HPDE6-E6E7 (cell line): ENCODE measurements around the gene GRB10.
"Not testable (repeated sequence)": the region's sequence is repeated elsewhere in the genome, so short reads cannot be mapped to it uniquely, and the experiment has no call there.

ENCODE experiments used
- DNase-seq: peaks from one replicate; pipeline ENCODE4 v3.0.0; 2011; ENCODE audit warnings: missing footprints; ENCODE audit errors: extremely low spot score

Gene GRB10

DNA sequence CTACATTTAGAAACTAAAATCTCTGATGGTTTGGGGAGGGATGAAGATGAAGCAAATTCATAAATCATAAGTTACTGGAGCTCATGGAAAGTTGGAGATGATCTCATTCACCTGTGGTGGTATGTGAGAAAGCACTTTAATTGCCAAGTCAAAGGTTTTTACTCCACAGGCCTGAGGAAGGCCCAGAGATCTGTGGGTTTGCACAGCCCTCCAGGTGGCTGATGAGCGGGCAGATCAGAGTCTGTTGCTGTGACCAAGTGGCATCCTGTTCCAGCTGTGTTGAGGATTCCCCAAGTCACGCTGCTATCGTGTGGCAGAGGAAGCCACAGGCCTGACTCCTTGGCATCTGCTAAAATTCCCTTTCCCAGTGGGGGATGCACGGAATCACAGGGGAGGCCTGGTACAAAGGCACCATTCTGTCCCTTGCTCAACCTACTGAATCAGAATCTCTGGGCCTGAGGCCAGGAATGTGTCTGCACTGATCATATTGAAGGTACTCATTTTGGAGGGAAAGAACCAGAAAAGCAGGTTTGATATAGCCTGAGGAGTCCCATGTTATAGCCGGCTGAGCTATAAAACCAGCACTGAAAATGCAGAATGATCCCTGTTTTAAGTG lies 197.8 kb downstream of the GRB10 start:
- DNase-seq = peak; percentile 88

DNA sequence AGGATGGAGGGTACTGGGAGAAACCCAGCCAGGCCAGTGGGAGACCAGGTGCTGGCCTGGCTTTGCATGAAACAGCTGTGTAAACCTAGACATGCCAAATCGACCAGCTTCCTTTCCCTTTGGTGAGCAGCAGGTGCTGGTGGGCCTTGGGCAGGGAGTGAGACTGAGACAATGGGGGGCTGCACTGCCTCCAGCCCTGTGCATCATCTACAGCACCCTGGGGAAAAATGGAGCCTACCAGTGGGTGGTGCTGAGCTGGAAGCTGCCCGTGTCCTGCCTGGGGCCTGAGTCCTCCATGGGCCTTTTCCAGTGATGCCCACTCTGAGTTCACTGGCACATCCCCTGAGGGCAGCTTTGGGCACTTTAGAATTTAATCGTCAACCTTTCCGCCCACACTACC lies 198.3 kb downstream of the GRB10 start:
- DNase-seq = no peak

DNA sequence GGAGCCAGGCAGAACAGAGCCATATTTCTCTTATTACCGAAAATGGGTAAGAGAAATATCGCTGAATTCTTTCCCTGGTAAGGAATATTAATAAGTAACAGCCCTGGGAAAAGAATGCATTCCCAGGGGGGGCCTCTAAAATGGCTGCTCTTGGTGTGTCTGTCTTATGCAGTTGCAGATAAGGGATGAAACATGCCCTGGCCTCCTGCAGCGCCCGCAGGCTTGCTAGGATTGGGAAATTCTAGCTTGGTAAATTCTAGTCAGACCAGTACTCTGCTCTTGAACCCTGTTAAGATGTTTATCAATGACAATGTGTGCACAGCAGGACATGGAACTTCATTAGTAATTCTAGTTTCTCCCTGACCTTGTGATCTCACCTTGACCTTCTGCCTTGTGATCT lies 199.4 kb downstream of the GRB10 start:
- not testable (repeated sequence) for DNase-seq

DNA sequence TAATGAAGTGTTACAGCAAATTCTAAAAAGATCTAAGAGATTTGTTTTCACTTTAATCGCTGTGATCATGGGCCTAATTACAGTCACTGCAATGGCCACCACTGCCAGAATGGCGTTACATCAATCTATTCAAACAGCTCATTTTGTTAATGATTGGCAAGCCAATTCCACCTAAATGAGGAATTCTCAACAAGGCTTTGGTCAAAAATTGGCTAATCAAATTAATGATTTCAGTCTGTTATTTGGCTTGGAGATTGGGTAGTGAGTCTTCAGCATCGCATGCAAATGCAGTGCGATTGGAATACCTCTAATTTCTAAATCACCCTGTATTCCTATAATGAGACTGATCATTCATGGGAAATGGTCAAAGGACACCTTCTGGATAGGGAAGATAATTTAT lies 200.4 kb downstream of the GRB10 start:
- not testable (repeated sequence) for DNase-seq

DNA sequence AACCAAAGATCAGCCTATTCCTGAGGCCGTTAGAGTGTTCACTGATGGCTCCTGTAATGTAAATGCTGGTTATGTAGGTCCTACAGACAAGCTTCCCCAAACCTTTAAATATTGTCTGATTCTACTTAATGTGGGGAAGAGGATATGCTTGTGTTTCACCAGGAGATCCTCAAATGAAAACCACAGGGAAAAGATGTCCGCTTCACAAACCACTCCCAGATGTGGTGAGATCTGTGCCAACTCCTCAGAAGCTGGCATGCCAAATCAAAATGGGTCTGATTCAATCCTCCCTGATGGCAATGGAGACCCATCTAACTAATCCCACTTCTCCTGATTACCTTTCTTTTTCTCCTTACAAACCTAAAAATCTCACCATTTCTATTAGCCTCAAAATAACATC lies 202.0 kb downstream of the GRB10 start:
- DNase-seq = not testable (repeated sequence)

DNA sequence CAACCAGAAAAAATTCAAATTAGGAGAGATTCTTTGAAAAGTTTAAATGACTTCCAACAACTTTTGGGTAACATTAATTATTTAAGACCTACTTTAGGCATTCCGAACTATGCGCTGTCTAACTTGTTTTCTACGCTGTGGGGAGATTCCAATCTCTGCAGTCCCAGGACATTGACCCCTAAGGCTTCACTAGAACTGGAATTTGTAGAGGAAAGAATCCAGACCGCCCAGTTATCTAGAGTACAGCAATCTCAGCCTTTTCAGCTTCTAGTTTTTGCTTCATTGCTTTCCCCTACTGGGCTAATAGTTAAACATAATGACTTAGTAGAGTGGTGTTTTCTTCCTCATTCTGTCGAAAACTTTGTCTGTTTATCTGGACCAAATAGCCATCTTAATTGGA lies 202.6 kb downstream of the GRB10 start:
- DNase-seq = no peak

DNA sequence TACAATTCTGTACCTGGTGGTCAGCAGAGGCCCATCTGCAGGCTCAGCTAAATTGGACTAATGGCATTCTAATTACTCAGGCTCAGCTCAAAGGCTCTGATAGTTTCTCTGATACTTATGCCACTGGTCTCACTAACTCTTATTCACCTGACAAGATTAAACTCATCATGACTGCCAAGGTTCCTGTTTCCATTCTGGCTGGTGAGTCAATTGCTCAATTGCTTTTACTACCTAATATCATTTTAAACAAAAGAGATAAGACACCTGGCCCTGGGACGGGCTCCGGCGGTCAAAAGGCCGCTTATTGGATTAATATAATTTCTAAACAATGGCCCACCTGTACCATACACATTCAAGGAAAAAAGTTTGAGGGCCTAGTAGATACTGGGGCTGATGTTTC lies 204.6 kb downstream of the GRB10 start:
- DNase-seq = not testable (repeated sequence)

DNA sequence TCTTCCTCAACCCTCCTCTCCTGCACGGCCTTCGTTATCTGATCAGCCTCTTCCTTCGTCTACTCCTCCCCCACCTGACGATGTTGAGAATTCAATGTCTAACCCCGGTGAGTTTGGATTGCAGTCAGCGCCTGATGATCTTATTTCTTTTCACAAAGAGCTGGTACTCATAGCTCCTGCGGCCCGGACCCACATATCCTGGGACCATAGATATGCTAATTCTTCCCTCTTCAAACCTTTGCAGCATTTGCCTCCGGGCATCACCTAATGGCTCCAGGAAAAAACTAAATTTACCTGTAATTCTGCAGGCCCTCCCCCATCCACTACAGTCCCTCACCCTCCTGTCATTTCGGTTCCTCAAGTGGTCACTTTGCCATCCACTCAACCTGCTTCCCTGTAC lies 205.1 kb downstream of the GRB10 start:
- DNase-seq = no peak

DNA sequence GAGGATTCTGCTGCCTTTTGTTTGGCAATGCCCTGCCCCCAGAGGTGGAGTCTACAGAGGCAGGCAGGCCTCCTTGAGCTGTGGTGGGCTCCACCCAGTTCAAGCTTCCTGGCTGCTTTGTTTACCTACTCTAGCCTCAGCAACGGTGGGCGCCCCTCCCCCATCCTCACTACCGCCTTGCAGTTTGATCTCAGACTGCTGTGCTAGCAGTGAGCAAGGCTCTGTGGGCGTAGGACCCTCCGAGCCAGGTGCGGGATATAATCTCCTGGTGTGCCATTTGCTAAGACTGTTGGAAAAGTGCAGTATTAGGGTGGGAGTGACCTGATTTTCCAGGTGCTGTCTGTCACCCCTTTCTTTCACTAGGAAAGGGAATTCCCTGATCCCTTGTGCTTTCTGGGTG lies 206.3 kb downstream of the GRB10 start:
- DNase-seq = not testable (repeated sequence)

DNA sequence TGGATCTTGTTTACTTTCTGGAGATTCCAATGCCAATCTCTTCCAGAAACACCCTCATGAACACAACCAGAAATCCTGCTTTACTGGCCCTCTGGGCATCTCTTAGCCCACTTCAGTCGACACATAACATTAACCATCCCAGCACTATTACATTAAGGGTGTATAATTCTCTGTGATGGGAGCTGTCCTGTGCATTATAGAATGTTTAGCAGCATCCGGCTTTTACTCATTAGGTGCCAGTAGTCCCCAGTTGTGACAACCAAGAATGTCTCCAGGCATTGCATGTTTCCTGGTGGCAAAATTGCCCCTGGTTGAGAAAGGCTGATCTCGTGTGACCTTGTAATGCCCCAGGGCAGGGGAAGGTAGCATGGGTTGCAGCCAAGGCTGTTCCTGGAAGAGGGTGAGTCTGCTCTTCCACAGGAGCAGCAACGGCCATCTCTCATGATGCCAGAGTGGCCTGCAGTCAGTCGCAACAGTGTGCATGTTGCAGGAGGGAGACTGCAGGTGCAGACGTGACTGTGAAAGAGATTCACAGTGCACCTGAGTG lies 214.9 kb downstream of the GRB10 start:
- DNase-seq = no peak

DNA sequence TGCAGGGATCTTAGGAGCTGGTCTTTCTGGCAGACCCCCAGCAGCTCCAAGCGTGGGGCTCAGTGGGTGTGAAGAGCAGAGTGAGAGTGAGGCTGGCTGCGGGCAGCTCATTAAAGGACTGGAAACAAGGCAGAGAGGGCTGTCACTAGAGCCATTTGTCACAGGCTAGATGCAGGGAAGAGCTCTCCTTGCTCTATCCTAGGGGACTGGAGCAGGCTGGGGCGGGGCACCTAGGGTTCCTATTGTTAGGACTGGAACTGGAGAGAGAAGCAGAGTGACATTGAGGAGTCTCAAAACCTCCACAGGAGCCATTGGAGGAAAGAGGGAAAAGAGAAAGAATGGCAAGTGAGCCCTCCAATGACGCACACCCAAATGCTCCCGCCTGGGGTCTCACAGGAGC lies 216.7 kb downstream of the GRB10 start:
- no peak for DNase-seq

DNA sequence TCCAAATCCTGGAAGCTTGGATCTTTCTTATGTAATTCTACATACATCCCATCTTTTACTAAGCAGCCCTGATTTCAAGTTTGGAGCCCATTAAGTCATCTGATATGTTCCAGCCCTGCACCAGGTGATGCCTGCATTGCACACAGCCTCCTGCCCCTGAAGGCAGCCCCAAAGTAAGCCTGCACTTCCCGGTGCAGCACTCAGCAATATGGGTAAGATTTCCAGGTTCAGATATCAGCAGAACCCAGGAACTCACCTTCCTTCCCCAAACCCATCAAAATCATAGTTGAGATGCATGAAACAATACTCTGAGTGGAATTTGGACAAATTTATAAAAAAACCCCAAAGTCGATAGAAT lies 217.2 kb downstream of the GRB10 start:
- no peak for DNase-seq

DNA sequence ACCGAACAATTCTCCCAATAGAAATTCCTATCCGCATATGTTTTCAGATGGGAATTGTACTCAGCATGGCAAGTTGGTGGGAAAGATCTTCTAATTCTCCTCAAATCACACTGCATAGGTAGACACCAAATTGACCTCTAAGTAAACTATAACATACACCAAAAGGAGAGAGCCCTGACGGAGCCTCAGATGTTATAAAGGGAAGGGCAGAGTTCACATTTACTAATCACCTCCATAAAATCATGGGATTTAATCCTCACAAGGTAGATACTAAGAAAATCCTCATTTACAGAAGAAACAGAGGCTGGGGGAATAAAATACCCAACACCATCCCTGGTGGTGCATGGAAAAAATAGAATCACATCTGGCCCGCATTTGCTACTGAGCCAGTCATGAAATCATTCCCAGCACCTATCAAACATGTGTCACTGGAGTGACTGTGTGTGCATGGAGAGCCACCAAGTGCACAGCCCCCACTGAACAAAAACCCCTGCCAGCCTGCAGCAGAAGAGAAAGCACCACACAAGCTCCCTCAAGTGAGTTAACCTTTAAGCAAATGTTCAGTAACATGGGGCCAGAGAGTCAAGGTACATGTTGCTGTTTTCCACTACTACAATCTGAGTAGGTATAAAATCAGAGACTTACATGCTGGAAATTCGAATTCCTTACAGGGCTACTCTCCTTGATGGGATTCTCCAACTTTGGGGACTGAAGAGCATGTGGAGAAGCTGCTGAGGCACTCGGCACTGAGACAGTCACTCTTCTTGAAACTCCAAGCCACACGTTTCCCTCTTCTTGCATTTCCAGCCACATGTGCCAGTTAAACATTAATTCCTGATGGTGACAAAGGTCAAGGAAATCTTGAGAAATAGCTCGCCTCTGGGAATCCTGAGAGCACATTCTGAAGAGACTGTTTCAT lies 217.8 kb downstream of the GRB10 start, which contains the start of gene DDC:
Gene DDC (minus strand): TSS at position 766 of the 919 bp plus-strand sequence. CDS start 21,320 bp downstream, outside the sequence.
- no peak for DNase-seq

DNA sequence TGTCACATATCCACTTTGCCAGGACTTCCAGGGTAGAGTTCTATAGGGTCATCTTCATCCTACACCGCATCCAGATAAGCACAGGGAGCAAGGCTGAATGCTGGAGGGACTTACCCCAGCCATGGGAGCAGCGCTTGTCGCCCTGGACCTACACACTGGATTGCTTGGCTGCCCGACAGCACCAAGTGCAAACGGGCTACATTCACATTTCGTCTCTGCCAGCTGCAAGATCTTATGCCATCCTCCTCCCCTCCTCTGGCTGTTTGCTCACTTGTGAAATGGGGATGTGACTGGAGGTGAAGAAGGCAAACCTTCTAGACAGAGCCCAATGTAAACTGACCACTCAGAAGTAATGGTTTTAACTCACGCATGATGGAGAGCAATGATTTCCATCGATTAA lies 218.5 kb downstream of the GRB10 start:
- DNase-seq = no peak

DNA sequence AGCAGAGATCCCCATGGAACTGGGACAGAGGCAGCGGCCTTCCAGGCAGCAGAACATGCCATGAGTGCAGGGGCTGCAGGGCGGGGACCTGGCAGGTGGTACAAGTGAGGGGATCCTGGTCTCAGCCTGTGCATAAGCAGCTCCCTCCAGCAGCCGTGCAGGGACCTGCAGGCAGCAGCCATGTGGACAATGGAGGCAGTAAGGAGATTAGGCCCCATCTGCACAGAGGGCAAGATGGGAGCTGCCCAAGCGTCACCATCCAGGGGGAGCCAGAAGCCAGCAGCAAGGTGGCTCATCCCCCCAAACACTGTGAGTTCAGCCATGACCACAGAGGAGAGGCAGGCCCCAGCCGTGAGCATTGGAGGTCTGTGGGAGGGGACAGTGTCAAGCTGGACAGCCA lies 220.6 kb downstream of the GRB10 start:
- DNase-seq = no peak

DNA sequence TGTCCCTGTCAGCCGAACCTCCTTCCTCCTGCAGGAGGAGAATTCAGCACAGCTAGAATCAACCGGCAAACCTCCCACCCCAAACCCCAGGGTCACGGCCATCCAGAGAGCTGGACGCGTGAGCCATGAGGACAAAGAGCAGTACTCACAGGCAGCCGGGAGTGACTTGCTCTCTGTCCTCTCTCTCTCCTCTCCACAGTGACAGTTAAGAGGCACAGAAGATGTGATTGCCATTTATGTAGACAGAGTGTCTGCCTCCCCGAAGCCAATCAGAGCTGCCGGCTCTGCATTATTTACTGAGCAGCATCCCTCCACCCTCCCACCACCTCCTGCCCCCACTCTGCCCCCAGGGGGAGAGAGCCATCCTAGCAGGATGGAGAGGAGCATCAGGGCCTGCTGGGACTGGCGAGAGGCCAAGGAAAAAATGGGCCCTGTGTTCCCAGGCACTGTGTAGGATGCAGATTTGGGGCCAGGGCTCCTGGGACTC lies 221.8 kb downstream of the GRB10 start:
- no peak for DNase-seq

DNA sequence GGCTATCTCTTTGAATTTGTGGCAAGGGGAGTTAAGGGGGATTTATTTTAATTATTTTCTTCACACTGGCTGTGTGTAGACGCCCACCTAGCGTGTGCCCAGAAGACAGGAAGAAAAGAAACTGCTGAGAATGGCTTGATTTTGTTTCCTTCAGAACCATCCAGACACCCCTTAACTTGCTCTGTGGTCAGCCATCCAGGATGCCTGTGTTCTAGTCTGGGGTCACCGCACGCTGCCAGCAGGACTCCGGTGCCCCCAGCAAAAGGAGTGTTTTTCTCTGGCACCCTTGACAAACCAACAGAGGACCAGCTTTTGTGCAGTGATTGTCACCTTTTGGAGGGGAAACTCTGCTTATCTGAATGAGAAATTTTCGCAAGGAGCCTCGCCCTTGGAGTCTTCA lies 222.8 kb downstream of the GRB10 start:
- no peak for DNase-seq

DNA sequence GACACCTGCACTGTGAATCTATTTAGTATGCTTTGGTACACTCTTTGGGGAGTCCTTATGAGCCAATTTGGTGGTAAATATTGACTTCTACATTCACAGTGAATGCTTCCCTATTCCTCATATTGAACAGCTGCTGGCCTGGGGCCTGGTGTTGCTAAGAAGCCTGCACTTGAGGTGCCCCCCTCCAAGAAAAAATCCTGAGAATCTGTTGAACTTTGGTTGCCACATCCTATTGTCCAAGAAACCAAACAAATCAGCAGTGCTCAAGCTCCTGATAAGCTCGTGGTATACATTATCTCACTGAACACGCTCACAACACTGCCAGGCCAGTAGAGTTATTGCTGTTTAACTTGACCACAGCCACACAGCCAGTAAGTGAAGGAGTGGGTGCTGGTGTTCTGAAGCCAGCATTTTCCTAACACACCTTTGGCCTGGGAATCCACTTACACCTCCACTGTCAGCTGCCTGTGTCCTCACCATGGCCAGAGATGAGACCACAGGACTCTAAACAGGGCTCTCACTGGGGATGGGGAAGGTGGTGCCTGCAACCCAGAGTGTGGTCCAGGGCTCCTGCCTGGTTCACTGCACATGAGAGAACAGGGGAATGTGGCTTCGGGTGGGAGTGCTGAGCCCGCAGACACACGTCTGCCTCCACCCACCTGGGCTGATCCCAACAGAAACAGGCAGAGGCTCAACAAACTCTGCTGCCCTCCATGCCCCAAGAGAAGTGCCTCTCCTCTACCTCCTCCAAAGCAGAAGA lies 224.2 kb downstream of the GRB10 start:
- DNase-seq = no peak

DNA sequence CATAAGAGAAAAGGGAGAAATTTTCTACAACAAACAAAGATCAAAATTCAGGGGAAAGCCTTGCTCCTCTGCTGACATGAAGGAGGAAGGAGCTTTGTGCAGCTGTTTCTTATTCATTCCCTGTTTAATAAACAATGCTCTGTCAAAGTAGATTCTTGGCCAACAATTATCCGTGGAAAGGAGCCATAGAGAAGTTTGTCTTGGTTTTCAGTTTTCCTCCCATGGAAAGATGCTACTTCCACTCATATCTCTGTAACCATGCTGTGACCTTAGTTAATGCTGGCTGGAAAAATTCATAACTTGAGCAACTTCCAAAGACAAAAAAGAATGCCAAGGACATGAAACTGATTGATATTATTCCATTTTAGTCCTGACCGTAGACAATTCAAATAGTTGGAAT lies 225.6 kb downstream of the GRB10 start:
- no peak for DNase-seq

DNA sequence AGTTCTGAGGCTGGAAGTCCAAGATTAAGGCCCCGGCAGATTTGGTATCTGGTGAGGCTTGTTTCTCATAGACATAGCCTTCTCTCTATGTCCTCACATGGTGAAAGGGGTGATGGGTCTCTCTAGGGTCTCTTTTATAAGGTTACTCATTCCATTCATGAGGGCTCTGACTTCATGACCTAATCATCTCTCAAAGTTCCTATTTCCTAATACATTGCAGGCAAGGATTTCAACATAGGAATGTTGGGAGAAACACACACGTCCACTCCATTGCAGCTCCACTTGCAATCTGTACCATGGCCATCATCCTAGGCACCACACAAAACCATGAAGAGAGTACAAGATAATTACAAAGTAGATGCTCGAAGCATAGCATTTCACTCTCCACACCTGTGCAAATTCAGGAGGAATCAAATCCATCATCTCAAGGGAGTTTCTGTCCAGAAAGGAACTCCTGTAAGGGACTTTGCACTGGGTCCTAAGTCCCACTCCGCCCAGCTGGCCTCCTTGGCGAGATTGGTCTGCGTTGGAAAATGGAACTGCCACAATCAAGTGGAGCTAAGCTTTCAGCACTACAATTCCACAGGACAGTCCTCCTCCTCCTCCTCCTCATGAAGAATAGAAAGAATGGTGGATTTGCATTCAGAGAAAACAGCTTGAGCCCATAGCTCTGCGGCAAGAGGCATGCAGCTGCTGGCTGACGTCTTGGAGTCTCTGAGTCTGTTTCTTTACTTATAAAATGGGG lies 226.3 kb downstream of the GRB10 start:
- DNase-seq = no peak

DNA sequence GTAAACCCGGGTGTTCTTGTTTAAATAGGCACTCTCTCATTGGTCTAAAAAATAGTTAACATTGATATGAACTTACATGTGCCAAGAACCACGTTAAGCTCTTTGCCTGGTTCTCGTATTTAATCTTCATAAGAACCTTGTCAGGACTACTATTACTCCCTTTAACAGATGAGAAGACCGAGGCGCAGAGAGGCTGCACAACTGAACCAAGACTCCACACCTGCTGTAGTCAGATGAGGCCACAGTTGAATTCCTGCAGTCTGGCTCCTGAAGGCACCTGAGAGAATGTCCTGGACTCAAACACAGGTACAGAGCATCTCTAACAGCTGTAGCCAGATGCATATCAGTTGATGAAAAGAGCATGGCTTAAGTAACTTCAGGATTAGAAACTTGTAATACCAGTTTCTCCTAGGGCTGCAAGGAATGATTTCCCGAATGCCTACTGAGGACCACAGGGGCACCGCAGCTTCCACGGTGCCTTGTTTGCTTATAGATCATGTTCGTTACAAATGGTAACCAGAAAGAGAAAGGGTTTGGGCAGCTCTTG lies 227.0 kb downstream of the GRB10 start:
- no peak for DNase-seq
